HG02840 (cell line): ENCODE measurements around the gene TSGA10IP.

Source experiments
- ATAC-seq: cut with Tn5 transposase; IDR thresholded peaks from one replicate; pipeline ENCODE4 v1.9.1; 2021; ENCODE audit warnings: mild to moderate bottlenecking, moderate library complexity, moderate number of reproducible peaks; ENCODE audit not compliant: unreplicated experiment, low FRiP score

TSGA10IP gene

DNA sequence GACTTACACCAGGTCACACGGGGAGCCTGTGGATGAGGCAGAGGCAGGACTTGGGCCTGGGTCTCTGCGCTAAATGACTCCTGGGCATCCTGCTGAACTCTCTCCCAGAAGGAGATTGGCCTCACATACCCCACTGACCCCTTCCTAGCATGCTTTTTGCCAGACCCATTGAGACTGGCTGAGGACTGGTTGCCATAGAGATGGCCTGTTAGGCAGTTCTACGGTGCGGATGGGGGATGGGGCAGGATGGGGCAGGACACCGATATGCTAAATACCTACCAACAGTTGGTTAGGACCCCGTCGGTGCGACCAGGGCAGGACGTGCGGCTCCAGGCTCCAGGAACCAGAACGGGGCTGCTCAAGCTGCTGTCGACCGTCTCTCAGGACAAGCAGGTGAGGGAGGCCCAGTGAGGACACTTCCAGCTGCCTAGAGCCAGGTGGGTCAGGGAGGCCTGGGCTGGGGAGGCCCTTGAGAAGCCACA is at the start of gene TSGA10IP:
Gene TSGA10IP, plus strand, starts transcription at position 51 of the 482 bp plus-strand sequence. Its CDS starts 196 bp downstream, at position 247.
- ATAC-seq = no peak

DNA sequence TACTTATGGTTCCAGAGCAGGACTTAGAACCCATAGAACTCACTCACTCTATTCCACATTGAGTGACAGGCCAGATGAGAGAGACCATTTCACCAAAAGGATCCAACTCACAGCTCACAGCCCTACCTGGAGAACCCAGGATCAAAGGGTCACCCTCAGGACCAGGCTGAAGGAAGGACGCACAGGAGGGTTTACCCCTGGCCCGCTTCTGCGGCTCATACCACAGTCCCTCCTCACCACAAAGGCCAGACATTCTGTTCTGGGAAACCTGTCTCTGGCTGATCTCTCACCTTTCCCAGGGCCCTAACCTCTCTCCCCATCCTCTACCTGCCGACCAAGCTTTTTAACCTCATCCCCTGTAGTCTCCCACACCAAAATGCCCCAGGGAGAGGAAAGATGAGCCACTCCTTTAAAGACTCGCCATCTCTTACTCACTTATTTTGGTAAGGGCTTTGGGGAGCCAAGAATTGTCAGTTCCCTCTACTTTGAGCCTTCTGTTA is 49.7 kb upstream of the TSGA10IP start:
- ATAC-seq = no peak

DNA sequence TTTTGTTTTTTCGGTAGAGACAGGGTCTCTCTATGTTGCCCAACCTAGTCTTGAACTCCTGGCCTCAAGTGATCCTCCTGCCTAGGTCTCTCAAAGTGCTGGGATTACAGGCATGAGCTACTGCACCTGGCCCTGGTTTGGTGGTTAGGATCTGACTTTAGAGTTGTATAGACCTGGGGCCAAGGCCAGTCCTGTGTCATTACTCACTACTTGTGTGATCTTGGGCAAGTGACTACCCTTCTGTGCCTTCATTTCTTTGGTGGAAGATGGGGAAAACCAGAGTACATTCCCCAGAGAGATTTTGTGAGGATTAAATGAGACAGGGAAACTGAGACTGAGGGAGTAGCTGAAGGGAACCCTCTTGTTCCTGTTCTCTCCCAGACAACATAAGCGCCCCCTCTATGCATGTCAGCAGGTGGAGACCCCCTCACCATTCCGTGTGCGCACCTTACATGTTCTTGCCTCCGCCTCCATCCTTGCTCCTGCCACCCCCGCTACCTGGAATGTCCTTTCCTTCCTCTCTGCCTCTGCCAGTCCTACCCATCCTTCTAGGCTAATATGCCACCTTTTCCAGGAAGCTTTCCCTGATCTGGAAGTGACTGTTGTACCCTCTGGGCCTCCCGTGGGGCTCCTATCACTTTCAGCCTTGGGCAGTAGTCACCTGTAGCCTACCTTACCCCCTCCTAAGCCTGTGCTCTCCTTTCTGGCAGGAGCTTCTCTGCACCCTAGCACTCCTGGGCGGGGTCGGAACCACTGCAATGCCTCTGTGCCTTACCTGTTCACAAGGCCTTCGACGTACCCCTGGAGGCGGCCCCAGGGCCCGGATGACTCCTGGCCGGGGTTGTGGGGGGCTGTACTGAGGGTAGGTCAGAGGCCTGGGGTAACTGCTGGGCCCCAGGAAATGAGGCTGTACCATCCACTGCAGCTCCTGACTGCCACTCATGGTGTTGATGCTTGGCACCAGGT is 49.0 kb upstream of the TSGA10IP start:
- ATAC-seq = no peak

DNA sequence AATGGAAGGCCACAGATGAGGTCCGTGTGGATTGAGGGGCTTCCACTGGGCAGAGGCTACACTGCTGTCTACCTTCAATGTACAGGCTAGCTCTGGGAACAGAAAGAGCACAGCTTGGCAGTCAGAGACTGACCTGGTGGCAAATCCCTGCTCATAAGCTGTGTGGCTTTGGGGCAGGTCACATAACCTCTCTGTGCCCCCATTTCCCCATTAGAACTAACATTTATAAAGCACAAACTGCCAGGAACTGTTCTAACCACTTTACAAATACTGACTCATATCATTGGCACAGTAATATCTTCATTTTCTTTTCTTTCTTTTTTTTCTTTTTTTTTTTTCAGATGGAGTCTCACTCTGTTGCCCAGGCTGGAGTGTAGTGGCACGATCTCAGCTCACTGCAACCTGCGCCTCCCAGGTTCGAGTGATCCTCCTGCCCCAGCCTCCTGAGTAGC is 48.2 kb upstream of the TSGA10IP start:
- no peak for ATAC-seq

DNA sequence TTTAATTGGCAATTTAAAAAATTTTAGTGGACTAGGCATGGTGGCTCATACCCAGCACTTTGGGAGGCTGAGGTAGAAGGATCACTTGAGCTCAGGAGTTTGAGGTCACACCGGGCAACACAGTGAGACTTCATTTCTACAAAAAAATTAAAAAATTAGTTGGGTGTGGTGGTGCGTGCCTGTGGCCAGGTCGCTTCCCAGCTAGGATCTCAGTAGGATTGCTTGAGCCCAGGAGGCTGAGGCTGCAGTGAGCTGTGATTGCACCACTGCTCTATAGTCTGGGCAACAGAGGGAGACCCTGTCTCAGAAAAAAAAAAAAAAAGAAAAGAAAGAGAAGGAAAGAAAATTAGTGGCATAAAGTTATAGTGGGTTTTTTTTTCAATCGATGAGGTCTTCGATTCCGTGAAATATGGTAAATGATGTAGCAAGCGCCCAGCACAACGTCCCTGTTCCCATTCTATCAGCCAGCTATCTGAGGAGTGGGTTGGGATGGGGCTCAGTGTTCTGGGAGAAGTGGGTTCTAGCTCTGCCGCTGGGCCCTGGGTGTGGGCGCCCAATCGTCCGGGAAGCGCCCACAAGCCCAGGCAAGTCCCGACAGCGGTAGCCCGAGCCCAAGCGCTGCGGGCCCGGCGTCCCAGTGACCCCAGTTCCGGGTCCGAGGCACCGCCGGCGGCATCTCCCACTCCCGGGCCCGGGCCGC is 46.5 kb upstream of the TSGA10IP start:
- ATAC-seq = no peak

DNA sequence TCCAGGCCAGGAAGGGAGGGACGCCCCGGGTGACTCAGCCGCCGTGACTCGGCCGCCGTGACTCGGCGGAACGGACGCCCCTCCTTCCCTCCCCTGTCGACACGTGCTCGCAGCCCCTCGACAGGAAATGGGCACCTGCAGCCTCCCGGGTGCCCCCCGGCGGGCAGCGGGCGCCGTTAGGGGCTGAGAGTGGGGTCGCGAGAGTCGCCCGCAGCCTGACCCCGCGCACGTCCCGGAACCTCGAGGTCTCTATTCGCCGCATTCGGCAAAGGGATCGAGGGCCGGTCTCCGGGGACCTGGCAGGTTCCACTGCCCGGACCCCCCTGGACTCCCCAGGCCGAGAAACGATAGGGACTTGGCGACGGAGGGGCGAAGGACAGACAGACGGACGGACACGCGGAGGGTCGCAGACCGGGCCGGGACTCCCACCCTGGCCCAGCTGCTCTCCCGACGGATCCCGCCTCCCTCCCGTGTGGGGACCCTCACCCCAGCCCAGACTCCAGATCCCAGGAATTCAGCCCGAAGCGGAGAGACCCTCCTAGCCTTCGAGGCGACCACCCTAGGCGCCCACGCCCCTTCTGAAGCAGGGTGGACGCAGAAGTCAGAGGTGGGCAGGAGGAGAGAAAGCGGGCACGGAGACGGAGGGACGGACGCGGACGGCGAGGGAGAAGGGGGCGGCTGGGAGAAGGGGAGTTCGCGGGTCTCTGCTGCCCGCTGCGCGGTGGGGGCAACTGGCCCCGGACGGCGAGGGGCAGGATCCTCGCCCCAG is 45.7 kb upstream of the TSGA10IP start:
- no peak for ATAC-seq

DNA sequence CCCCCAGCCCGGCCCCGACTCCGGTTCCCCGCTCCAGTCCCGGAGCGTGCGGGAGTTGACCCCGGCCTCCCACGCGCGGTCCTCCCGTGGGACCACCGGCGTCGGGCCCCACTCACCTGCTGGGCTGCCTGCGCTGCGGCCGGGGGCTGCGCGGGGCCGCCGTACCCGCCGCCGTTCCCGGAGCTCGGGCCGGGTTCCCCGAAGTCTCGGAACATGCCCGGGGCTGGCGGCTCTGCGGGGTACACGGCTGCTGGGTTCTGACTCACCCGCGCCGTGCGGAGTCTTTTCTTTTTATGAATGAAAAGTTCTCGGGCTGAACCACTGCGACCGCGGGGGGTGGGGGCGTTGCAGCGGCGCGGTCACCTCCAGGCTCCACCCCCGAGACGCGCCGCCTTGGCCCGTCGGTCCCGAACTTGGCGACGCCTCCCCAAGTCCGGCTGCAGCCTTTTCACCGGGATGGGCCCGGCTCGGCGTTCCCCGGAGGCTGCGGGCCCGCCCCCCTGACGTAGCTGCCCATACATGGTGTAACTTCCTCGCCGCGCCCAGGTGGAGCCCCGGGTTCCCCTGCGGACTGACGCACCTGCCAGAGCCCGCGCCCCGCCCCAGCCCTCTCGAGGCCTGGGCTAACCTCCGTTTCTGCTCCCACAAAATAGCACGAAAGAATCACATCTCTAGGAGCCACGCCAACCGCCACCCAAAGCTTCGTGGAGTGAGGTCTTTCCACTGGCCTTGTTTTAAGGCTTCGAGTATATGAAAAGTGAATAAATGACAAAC is 45.0 kb upstream of the TSGA10IP start, which contains the start of gene FOSL1:
Gene FOSL1, minus strand, starts transcription at position 264 of the 774 bp plus-strand sequence. Its CDS starts 49 bp downstream, at position 215.
- ATAC-seq = peak; percentile 62

DNA sequence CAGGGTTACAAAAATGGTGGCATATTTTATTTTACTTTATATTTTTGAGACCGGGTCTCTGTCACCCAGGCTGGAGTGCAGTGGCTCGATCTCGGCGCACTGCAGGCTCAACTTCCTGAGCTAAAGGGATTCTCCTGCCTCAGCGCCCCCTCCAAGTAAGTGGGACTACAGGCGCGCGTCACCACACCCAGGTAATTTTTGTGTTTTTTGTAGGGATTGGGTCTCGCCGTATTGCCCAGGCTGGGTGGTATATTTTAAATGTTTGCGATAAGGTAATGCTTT is 44.4 kb upstream of the TSGA10IP start:
- ATAC-seq = no peak

DNA sequence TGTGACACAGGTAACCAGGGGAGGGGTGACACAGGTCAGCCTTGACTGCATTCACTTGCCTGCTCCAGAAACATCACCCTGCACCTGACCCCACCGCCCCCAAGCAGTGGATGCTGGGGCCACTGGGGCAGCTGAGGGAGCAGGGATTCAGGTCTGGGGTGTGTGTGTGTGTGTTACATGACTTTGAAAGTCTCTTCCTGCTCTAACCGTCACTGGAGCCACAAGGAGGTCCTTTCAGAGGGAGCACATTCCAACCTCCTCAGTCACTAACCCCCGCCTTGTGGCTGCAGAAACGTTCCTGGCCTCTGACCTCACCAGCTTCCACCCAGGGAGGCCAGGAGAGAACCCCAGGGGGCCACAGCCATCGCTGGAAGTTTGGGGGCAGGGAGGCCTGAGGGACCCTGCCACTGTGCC is 42.2 kb upstream of the TSGA10IP start:
- no peak for ATAC-seq

DNA sequence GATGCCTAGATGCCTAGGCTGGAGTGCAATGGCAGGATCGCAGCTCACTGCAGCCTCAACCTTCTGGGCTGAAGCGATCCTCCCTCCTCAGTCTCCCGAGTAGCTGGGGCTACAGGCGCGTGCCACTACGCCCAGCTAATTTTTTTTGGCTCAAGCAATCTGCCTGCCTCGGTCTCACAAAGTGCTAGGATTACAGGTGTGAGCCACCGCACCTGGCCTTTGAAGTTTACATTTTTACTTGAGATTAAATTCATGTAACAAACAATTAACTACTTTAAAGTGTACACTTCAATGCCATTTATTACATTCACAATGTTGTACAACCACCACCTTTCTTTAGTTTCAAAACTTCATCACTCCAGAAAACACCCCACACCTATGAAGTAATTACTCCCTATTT is 41.6 kb upstream of the TSGA10IP start:
- no peak for ATAC-seq

DNA sequence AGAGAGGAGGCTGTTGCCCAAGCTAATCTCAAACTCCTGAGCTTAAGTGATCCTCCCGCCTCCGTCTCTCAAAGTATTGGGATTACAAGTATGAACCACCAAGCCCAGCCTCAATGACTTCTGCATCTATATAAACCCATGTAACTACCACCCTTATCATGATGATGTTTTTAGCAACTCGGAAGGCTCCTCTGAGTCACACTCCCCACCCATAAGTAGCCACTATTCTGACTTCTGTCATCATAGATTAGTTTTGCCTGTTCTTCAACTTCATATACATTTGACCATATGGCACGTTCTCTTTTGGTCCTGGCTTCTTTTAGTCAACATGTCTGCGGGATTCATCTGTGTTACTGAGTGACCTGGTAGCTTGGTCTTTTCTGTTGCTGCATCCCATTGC is 38.7 kb upstream of the TSGA10IP start:
- ATAC-seq = no peak

DNA sequence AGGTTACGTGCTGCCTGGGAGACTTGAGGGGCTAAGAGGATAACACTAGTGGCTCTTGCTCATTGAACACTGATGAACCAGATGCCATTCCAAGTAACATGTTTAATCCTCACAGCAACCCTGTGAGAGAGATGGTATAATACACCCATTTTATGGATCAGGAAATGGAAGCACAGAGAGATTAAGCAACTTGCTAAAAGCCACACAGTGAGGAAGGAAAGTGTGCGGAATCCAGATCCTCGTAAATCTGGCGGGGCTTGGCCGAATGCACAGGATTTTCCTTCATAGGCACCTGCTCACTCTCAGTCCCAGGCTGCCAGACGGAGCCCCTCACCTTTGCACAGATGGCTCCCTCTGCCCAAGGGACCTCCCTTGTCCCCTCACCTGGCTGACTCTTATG is 37.4 kb upstream of the TSGA10IP start:
- ATAC-seq = no peak

DNA sequence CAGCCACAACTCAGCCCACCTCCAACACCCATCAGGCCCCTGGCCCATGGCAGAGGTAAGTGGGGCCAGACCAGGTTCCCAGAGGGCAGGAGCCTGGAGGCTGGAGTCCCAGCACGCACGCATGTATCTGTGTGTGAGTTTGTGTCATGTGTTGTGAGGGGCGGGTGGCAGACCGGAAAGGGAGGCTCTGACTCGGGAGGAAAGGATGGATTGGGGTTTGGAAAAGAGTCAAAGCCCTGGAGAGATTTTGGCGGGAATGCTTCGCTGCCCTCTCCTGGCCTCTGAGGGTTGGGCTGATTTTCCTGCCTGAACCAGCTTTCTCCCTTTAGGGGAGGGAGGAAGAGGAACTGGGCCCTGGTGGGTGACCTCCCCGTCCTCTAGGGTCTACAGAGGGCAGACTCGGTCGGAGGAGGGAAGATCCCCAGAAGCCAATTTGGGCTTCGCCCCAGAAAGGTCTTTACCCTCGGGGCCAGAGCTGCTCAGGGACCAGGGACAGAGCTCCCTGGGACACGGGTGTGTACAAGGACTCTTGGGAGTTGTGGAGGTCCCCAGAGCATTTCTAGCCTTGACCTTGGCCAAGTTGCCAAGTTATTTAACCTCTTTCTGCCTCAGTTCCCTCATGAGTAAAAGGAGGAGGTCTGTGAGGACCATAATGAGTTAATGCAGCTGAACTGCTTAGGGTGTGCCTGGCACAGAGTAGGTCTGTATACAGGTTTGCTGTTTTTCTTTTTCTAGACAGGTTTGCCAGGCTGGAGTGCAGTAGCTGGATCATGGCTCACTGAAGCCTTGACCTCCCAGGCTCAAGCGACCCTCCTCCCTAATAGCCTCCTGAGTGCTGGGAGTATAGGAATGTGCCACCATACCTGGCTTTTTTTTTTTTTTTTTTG is 33.4 kb upstream of the TSGA10IP start:
- ATAC-seq = no peak

DNA sequence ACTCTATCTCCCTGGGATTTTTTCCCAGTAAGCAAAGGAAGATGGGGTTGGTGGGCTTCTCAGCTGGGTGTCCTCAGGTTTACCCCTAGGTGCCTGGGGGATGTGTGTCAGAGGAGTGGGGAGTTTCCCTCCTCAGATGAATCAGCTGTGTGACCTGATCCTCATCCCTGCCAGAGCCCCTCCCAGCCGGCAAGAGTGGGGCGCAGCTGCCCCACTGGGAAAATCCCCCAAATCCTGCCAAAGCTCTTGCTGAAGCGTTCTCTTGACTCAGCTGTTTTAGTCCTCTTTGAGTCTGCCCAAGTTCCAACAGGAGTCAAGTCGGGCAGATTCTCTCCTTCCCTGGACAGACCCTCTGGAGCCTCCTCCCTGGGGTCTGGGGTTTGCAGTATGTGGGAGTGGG is 32.4 kb upstream of the TSGA10IP start:
- no peak for ATAC-seq

DNA sequence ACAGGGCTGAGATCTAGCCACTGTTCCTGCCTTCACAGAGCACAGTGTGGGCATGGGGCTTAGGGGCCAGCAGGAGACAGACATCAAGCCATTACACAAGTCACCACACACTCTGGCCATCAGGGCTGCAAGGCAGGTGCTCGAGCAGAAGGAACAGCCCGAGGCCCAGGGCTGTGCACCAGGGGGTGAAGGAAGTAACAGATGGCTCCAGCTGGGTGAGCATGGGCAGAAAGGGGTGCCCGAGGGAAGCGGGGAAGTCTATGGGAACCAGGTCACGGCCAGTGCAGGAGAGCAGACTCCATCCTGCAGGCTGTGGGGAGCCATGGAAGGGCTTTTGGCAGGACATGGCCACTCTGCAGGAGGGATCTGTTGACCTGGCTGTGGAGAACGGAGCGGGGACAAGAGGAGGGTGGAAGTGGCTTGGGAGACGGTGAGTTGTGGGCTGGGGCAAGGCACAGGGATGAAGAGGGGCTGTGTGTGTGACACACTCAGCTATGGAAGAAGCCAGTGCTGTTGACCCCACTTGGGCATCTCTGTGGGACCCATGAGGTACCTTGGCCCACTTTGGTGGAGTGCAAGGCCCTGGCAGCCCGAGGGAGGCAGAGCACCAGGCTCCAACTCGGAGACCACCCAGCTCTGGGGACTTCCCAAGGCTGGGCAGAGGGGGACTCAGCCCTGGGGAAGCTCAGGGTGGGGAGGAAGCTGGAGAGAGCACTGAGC is 30.0 kb upstream of the TSGA10IP start:
- ATAC-seq = no peak

DNA sequence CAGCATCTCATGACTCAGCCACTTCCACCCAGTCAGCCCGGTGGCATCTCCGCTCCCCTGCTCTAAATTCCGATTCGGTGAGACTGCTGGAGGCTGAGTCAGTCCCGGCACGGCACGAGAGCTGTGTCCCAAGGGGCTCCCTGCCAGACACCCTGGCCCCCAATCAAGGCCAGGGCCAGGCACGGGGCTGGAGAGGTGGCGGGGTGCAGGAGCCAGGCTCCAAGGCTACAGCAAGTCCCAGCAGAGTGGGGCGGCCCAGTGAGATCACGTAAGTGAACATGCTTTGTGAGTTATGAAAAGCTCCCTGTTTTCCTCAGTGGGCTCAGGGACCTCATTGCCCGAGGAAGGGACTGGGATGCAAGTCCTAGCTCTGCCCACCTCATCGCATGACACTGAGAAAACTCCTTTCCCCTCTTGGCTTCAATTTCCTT is 29.4 kb upstream of the TSGA10IP start:
- no peak for ATAC-seq

DNA sequence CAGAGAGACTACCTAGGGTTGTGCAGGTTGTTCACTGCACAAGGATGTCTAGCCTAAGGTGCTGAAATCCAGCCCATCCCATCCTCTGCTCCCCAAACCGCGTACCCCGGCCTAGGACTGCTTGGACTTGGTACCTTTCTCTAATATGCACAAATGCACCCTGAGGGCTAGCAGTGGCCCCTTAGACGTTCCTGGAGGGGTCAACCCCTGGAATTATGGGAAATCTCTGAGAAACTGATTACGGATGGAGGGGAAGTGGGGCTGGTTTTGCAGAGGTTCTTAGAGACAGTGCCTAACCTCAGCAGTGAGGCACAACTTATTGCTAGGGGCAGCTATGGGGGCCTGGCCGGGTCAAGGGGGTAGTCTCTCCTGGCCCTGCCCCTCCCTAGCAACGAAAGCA is 28.9 kb upstream of the TSGA10IP start:
- no peak for ATAC-seq

DNA sequence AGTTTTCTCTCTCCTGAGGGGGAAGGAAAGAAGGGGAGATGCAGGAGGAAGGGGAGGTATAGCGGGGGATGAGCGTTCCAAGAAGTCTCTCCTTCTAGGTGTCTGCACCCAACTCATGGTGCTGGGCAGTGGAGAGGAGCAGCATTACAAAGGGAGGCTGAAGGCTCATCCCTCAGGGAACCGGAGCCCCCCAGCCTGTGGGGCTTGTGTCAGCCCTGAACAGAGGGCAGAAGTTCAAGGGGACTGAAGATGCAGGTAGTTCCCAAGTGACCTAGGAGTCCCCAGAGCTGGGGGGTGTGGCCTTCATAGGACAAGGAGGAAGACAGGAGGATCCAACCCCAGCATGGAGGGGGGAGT is 28.2 kb upstream of the TSGA10IP start:
- ATAC-seq = no peak
